ENCODE measurements around the gene IFNLR1. TPM values are rescaled to one million over a fixed set of nuclear protein-coding genes. Genes with fewer than 3 reads are reported as not detected.

The IFNLR1 gene
- total and polyA plus RNA-seq, 3 donors from 2014 or later, result 0.63 to 1.6 (median 1.5) TPM

DNA sequence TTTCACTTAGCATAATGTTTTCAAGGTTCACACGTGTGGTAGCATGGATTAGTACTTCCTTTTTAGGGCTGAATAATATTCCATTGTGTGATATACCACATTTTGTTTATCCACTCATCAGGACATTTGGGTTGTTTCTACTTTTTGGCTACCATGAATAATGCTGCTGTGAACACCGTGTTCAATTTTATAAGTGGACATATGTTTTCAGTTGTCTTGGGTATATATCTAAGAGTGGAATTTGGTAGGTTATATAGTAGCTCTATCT, 47.9 kb downstream of the IFNLR1 start:
- no peak overlapping the region for H3K4me3 ChIP-seq
- H3K36me3 ChIP-seq (ENCODE audit: low read depth, missing control alignments), result no peaks in the 10 kb centered on the region
- no peak overlapping the region for H3K27ac ChIP-seq
- TF ChIP-seq, protein P1, sequence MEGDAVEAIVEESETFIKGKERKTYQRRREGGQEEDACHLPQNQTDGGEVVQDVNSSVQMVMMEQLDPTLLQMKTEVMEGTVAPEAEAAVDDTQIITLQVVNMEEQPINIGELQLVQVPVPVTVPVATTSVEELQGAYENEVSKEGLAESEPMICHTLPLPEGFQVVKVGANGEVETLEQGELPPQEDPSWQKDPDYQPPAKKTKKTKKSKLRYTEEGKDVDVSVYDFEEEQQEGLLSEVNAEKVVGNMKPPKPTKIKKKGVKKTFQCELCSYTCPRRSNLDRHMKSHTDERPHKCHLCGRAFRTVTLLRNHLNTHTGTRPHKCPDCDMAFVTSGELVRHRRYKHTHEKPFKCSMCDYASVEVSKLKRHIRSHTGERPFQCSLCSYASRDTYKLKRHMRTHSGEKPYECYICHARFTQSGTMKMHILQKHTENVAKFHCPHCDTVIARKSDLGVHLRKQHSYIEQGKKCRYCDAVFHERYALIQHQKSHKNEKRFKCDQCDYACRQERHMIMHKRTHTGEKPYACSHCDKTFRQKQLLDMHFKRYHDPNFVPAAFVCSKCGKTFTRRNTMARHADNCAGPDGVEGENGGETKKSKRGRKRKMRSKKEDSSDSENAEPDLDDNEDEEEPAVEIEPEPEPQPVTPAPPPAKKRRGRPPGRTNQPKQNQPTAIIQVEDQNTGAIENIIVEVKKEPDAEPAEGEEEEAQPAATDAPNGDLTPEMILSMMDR (IDR thresholded peaks at IDR 0.05), result no peak
- no peak for TF ChIP-seq POLR2A (IDR thresholded peaks at IDR 0.05)
- intact Hi-C loops (cut with DNase I; ENCODE audit: low total_unique reads), result no loop called here
- H3K27me3 ChIP-seq, result no peaks in the 10 kb centered on the region
- WGBS, 2 donors, result 85 to 88% methylated on average over 2 of the region's 2 CpGs
- no peaks in the 10 kb centered on the region for H3K9me3 ChIP-seq
- no peak for DNase-seq
- peaks cover 4% of the 10 kb centered on the region for H3K4me1 ChIP-seq

DNA sequence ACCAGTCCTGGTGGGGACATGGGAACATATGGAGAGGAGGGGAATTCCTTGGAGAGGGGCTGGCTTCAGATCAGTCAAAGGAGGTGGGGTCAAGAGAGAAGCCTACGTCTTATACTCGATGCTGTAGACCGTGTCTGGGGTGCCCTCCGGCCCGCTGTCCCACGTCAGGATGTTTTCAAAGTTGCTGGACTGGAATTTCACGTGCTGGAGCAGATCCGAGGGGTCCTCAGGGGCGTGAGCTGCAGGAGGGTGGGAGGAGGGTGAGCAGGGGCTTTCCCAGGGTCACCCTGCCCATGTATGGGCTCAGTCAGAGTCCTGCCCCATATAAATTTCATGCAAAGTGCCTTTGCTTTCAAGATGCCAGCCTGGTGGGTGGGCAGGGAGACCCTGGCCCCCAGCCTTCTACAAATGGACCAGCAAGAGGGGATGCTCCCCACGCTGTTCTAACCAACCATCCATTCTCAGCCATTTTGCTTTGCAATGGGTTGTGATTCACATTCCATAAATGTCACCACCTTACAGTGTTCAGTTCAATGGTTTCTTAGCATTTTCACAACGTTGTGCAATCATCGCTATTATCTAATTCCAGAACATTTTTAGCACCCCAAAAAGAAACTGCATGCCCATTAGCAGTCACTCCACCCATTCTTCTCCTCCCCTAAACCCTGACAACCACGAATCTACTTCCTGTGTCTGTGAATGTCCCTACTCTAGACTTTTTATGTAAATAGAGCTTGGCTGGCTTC, 48.4 kb downstream of the IFNLR1 start:
- DNase-seq, result no peak
- H3K27me3 ChIP-seq, result no peaks in the 10 kb centered on the region
- no peaks in the 10 kb centered on the region for H3K36me3 ChIP-seq (ENCODE audit: low read depth, missing control alignments)
- intact Hi-C loops (cut with DNase I; ENCODE audit: low total_unique reads), result no loop called here
- no peak overlapping the region for H3K4me3 ChIP-seq
- H3K4me1 ChIP-seq, result peaks cover 4% of the 10 kb centered on the region
- no peak overlapping the region for H3K27ac ChIP-seq
- no peaks in the 10 kb centered on the region for H3K9me3 ChIP-seq
- no peak for TF ChIP-seq POLR2A (IDR thresholded peaks at IDR 0.05)
- TF ChIP-seq, protein P1 (IDR thresholded peaks at IDR 0.05), result no peak
- 74 to 82% methylated on average over 13 of the region's 13 CpGs for WGBS, 2 donors

GRCh38 chr1:24136956-24137539, 50.0 kb downstream of the IFNLR1 start:
- intact Hi-C loops (cut with DNase I; ENCODE audit: low total_unique reads), result no loop called here

DNA sequence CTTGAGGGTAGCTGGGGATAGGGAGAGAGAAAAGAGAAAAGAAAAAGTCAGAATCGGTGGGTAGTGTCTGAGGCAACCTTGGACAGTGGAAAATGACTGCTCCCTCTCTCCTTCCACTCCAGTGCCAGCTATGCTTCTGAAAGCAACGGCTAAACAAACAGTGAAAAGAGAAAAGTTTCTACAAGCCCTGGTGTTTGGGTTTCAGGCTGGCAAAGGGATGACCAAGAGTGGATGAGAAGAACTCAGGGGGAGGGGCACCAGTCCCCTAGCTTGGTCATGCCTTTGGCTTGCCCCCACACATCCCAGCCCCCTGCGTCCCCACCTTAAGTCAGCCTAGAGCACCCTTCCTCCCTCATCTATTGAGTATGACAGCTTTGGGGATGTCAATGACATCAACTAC, 52.7 kb downstream of the IFNLR1 start:
- Histone ChIP-seq H3K4me1 (no peaks in the 10 kb centered on the region), H3K4me3 (no peak overlapping the region), H3K27ac (no peak overlapping the region), H3K27me3 (no peaks in the 10 kb centered on the region), H3K9me3 (no peaks in the 10 kb centered on the region), H3K36me3 (ENCODE audit: low read depth, missing control alignments) (no peaks in the 10 kb centered on the region)
- 82% methylated on average over 3 of the region's 3 CpGs for WGBS, 2 donors
- intact Hi-C loops (cut with DNase I; ENCODE audit: low total_unique reads), result no loop called here
- no peak for TF ChIP-seq POLR2A (IDR thresholded peaks at IDR 0.05)
- TF ChIP-seq, protein P1 (IDR thresholded peaks at IDR 0.05), result no peak
- no peak for DNase-seq

More at GRCh38 chr1:24136956-24137539, 50.0 kb downstream of the IFNLR1 start:
- H3K4me3 ChIP-seq, result no peak overlapping the region
- no peaks in the 10 kb centered on the region for H3K36me3 ChIP-seq (ENCODE audit: low read depth, missing control alignments)
- DNase-seq, result no peak
- H3K4me1 ChIP-seq, result no peaks in the 10 kb centered on the region
- H3K27me3 ChIP-seq, result no peaks in the 10 kb centered on the region
- TF ChIP-seq, protein P1 (IDR thresholded peaks at IDR 0.05), result no peak
- no peak for TF ChIP-seq POLR2A (IDR thresholded peaks at IDR 0.05)
- 89 to 91% methylated on average over 15 of the region's 15 CpGs for WGBS, 2 donors
- H3K9me3 ChIP-seq, result no peaks in the 10 kb centered on the region
- no peak overlapping the region for H3K27ac ChIP-seq

DNA sequence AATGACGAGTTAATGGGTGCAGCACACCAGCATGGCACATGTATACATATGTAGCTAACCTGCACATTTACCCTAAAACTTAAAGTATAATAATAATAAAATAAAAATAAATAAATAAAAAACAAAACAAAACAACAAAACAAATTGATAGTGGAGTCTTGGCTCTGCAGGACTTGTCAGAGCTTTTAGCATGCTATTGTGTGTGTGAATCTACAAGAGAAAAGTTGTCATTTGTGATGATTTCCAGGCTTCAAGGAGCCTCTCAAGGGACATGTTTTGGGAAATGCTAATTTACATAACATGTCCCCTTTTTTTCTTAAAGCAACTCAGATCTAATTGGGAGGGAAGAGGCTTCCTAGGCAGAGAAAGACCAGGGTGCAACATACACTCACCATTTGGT, 53.3 kb downstream of the IFNLR1 start:
- DNase-seq, result no peak
- H3K36me3 ChIP-seq (ENCODE audit: low read depth, missing control alignments), result no peaks in the 10 kb centered on the region
- no peaks in the 10 kb centered on the region for H3K27me3 ChIP-seq
- H3K4me1 ChIP-seq, result no peaks in the 10 kb centered on the region
- WGBS, 2 donors, result 86 to 97% methylated on average over 1 of the region's 1 CpG
- TF ChIP-seq POLR2A (IDR thresholded peaks at IDR 0.05), result no peak
- TF ChIP-seq, protein P1 (IDR thresholded peaks at IDR 0.05), result no peak
- no peak overlapping the region for H3K27ac ChIP-seq
- intact Hi-C loops (cut with DNase I; ENCODE audit: low total_unique reads), result no loop called here
- no peak overlapping the region for H3K4me3 ChIP-seq
- no peaks in the 10 kb centered on the region for H3K9me3 ChIP-seq

Measured in testis (tissue), 3 donors.